Measurements from ENCODE around the gene PIM1.
"Not testable (repeated sequence)": the region's sequence is repeated elsewhere in the genome, so short reads cannot be mapped to it uniquely, and the experiment has no call there.

PIM1 gene

DNA sequence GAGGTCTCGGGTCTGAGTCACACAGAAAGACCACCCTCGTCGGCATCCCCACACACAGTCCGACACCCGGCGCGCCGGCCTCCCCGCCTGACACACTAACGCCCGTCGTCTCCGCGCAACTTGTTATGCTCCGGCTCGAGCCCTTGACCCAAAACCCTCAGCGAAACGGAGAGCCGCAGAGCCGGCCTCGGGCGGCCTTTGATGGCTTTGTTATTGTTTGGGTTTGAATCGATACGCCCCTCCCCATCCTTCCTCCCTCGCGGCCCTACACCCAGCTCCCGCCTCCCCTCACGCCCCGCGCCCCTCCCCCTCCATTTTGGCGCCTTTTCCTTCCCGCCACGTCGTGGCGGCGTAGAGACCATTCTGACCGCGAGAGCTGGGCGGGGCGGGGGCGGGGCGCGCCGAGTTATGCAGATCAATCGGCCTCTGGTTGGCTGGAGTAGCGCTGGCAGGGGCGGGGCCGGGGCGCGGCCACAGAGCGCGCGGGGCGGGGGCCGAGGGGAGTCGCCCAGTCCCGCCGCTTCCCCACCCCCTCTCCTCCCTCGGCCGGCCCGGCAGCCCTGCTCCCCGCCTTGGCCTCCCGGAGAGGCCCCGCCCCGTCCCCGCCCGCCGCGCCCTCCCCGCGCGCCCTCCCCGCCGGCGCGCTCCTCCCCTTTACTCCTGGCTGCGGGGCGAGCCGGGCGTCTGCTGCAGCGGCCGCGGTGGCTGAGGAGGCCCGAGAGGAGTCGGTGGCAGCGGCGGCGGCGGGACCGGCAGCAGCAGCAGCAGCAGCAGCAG is at the start of gene PIM1:
PIM1 (plus strand) TSS at position 657 of the 777 bp plus-strand sequence. CDS start 424 bp downstream, outside the sequence.
- DNase-seq (ENCODE audit: low read depth in 3 of 3): peak; percentile 97 to 100 (median 99)

DNA sequence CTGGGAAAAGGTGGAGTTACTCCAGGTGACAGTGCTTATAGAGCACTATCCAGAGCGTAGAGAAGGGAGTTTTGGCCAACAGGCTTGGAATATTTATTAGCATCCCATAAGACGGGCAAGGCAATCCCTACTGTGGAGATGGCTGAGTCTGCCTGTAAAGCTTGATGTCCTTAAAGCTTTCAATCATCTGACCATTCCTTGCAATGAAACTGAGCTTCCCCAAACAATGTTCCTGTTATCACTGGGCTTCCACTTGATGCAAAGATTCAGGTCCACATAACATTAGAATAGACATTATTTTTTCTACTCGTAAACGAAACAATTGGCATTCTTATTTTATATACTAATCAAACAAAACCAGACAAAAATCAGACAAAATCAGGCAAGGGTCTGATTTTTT is 48.4 kb upstream of the PIM1 start:
- no peak for DNase-seq (ENCODE audit: low read depth in 3 of 3)

DNA sequence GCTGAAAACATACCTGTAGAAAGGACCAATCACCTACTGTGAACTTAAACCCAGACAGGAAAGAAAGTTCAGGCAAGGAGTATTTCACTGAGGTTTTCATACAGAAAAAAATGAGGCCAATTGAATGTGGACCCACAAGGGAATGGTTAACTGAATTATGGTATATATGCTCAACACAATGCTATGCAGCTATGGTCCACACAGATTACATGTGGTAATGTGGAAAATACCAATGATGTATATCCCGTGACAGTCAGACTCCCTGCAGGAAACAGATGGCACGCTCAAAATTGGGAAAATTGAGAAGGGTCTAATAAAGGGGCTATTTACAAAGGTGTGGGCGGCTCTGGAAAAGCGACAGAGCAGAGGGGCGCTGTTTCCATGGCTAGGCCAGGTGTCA is 47.1 kb upstream of the PIM1 start:
- DNase-seq (ENCODE audit: low read depth in 3 of 3): no peak

GRCh38 chr6:37123957-37124729 is 45.8 kb upstream of the PIM1 start:
- DNase-seq (ENCODE audit: low read depth in 3 of 3): no peak

DNA sequence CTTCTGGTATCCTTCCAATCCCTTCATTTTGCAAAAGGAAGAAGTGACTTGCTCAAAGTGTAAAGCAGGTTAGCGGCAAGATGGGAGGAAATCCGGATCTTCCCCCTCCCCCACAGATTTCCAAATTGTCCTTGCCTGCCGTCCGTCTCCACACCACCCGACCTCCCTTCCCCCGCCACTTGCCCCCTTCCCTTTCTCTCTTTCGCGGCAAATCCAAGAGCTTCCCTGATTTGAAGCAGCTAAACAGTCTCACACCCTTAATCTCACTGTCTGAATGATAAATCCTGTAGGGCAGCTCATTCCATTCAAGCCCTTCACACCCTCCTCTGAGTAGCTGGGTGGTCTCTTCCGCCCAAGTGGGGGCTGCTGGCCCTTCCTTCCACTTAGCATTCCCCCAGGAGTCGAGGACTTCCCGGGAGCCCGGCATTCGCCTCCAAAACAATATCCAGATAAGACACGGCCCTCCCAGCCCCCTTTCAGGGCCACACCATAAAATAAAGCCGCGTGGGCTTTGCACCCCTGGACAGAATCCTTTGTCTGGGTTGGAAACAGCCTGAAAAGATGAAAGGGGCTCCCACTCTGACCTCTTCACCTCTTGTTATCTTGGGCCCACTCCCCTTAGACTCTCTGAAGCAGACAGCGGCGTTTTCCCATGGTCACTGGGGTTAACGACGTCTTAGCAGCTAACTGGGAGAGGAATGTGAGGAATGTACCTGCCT is 44.0 kb upstream of the PIM1 start:
- no peak for DNase-seq (ENCODE audit: low read depth in 3 of 3)

- no peak for DNase-seq (ENCODE audit: low read depth in 3 of 3)
Observed at GRCh38 chr6:37126493-37126958, 43.4 kb upstream of the PIM1 start.

DNA sequence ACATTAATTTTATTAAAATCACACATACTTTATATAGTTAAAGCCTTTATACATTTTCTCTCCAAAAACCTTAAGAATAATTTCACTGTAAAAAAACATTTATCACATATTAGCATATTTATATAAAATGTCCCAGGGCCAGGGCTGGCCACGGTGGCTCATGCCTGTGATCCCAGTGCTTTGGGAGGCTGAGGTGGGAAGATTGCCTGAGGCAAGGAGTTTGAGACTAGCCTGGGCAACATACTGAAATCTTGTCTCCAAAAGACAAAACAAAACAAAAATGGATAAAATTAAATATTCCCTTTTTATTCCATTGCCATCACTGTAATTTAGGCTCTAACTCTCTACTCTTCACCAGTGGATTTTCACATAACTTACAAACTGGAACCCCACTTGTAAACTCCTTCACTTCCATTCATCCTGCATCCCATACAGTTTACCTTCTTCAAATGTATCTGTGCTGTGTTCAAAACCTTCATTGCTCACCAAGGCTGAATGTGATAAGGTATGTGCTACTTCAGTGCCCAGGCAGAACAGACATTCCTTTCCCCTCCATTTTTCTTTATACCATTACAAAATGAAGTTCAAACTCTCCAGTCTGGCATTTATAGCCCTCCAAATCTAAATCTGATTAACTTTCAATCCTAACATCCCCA is 42.9 kb upstream of the PIM1 start:
- no peak for DNase-seq (ENCODE audit: low read depth in 3 of 3)

- DNase-seq (ENCODE audit: low read depth in 3 of 3): no peak
Observed at GRCh38 chr6:37127961-37128862, 41.7 kb upstream of the PIM1 start.

GRCh38 chr6:37128863-37129443 is 41.0 kb upstream of the PIM1 start:
- not testable (repeated sequence) for DNase-seq (ENCODE audit: low read depth in 3 of 3)

DNA sequence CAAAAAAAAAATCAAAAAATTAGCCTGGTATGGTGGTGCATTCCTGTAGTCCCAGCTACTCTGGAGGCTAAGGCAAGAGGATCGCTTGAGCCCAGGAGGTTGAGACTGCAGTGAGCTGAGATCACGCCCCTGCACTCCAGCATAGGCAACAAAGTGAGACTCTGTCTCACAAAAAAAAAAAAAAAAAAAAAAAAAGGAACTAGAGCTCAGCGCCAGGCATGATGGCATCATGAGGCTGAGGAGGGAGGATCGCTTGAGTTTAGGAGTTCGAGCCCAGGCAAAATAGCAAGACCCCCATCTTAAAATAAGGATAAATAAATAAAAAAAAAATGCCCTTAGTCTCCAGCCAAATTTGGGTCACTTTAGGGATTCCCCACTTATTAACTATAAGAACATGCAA is 40.4 kb upstream of the PIM1 start:
- DNase-seq (ENCODE audit: low read depth in 3 of 3): no peak

DNA sequence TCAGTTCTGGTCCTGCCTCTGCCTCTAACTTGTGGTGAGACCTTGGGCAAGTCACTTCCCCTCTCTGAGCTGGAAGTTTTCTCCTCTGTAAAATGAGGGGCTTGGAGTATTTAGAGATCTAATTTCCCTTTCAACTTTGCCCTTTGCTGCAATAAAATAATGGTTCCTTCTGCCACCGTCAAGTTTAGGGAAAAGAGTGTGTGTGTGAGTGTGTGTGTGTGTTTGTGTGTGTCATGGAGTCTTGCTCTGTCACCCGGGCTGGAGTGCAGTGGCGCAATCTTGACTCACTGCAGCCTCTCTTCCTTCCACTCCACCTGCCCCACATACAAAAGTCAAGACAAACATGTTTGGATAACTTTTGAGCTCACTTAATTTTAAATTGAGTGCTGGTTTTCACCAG is 39.2 kb upstream of the PIM1 start:
- no peak for DNase-seq (ENCODE audit: low read depth in 3 of 3)

GRCh38 chr6:37131104-37131959 is 38.6 kb upstream of the PIM1 start:
- no peak for DNase-seq (ENCODE audit: low read depth in 3 of 3)

- no peak for DNase-seq (ENCODE audit: low read depth in 3 of 3)
Observed at GRCh38 chr6:37131960-37132253, 38.0 kb upstream of the PIM1 start.

- no peak for DNase-seq (ENCODE audit: low read depth in 3 of 3)
Observed at GRCh38 chr6:37134036-37134395, 35.9 kb upstream of the PIM1 start.

DNA sequence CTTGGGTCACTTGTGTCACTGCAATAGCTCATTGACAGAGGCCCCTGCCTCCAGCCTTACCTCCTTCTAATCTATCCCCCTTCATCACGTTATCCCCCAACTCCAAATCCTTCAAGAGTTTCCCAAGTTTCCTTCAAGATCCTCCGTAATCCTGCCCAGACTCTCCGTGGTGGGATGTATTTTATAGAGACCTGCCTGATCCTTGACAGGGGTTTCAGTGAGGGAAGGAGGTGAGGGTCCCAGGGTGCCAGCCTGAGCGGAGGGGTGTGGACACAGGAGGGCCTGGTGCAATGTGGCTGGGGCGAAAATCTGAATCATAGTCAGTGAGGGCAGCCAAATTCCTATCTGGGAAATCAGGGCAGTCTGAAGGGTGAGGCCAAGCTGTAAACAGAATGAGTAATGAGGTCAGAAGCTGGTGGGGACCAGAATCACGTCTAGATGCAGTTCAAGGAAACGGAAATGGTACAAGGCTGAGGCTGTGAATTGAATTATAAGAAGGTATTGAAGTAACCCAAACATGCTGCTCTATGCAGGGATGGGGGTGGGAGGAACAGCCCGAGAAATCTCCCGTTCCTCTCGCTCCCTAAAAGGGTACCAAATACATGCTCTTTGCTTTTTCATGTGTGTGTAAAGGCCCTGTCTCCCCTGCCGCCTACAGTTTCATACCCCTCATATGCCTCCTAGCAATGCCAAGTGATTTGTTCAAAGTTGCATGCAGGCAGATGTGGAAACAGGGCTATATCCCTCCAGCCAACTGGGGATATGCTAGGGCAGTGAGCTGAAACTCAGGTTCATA is 35.4 kb upstream of the PIM1 start:
- no peak for DNase-seq (ENCODE audit: low read depth in 3 of 3)

- DNase-seq (ENCODE audit: low read depth in 3 of 3): no peak
Observed at GRCh38 chr6:37135835-37136694, 33.9 kb upstream of the PIM1 start.

GRCh38 chr6:37136821-37137200 is 33.1 kb upstream of the PIM1 start:
- no peak for DNase-seq (ENCODE audit: low read depth in 3 of 3)
